WTC11 (cell line): ENCODE results near the gene LTBP2. TPM values are rescaled to one million over a fixed set of nuclear protein-coding genes. Genes with fewer than 3 reads are reported as not detected.
A peak's percentile ranks its signal among the peaks of the same experiment; 100 is the strongest.

Experiments
- ATAC-seq: fragments of 200-7000 bp; cut with Tn5 transposase; 2 replicates; pipeline ENCODE4 v1.10.0; 2021; ENCODE audit warnings: mild to moderate bottlenecking, moderate library complexity
- CTCF ChIA-PET: fragments of 300-600 bp; sonication (Branson Sonifier 250); formaldehyde crosslinking; loops from one replicate; lab custom pipeline; 2021; ENCODE audit warnings: antibody characterized with exemption; lab: Charles Lee
- POLR2A ChIA-PET: fragments of 350-600 bp; sonication (Branson Sonifier 250); formaldehyde crosslinking; loops from one replicate; lab custom pipeline; 2021; ENCODE audit warnings: antibody characterized with exemption; lab: Charles Lee
- DNase-seq: peaks from one replicate; pipeline ENCODE4 v3.0.0; 2021; ENCODE audit warnings: low spot score
- H3K27ac Mint-ChIP-seq: 2 replicates; pipeline ENCODE4 v1.8.0; 2021; ENCODE audit warnings: mixed read lengths
- H3K27me3 Mint-ChIP-seq: 2 replicates; pipeline ENCODE4 v1.8.0; 2021; ENCODE audit warnings: low read depth, mild to moderate bottlenecking, moderate library complexity, mixed read lengths
- H3K36me3 Mint-ChIP-seq: 2 replicates; pipeline ENCODE4 v1.8.0; 2021; ENCODE audit warnings: mixed read lengths
- H3K4me1 Mint-ChIP-seq: 2 replicates; pipeline ENCODE4 v1.8.0; 2022; ENCODE audit warnings: mixed read lengths
- H3K4me3 Mint-ChIP-seq: 2 replicates; pipeline ENCODE4 v1.8.0; 2021; ENCODE audit warnings: mild to moderate bottlenecking, moderate library complexity, mixed read lengths
- H3K9me3 Mint-ChIP-seq: 2 replicates; pipeline ENCODE4 v1.8.0; 2021; ENCODE audit warnings: mixed read lengths
- ELF4 ChIP-seq: sonication (generic); formaldehyde crosslinking; IDR thresholded peaks from 2 replicates; pipeline ENCODE4 v1.8.1; 2022; ENCODE audit warnings: low read depth, mild to moderate bottlenecking, moderate library complexity, missing genetic modification reagents
- EMX1 ChIP-seq: fragments of 250-450 bp; sonication (Bioruptor Pico); IDR thresholded peaks from 2 replicates; pipeline ENCODE4 v1.8.0; 2021; ENCODE audit warnings: mild to moderate bottlenecking
- ESRRA ChIP-seq: sonication (generic); formaldehyde crosslinking; IDR thresholded peaks from 2 replicates; pipeline ENCODE4 v1.8.1; 2022; ENCODE audit warnings: mild to moderate bottlenecking, missing genetic modification reagents, borderline replicate concordance
- FOXP1 ChIP-seq: sonication (generic); formaldehyde crosslinking; IDR thresholded peaks from 2 replicates; pipeline ENCODE4 v1.8.0; 2022; ENCODE audit warnings: missing genetic modification reagents, mild to moderate bottlenecking, moderate library complexity, borderline replicate concordance
- GABPB1 ChIP-seq: sonication (generic); formaldehyde crosslinking; IDR thresholded peaks from 2 replicates; pipeline ENCODE4 v1.8.1; 2023; ENCODE audit warnings: mild to moderate bottlenecking, missing genetic modification reagents
- GRHL2 ChIP-seq: fragments of 250-450 bp; sonication (Bioruptor Pico); IDR thresholded peaks from 2 replicates; pipeline ENCODE4 v1.8.0; 2022; ENCODE audit warnings: mild to moderate bottlenecking, moderate library complexity; ENCODE audit not compliant: insufficient replicate concordance, severe bottlenecking
- GTF2I ChIP-seq: fragments of 250-450 bp; sonication (Bioruptor Pico); conservative IDR thresholded peaks from 2 replicates; pipeline ENCODE4 v1.4.0; 2021; ENCODE audit warnings: mild to moderate bottlenecking
- HMGA2 ChIP-seq: fragments of 250-450 bp; sonication (Bioruptor Pico); IDR thresholded peaks from 2 replicates; pipeline ENCODE4 v1.4.0; 2021; ENCODE audit warnings: mild to moderate bottlenecking, moderate library complexity
- SP1 ChIP-seq: sonication (generic); formaldehyde crosslinking; conservative IDR thresholded peaks from 2 replicates; pipeline ENCODE4 v1.8.1; 2022; ENCODE audit warnings: missing genetic modification reagents
- TCF7 ChIP-seq: sonication (generic); formaldehyde crosslinking; IDR thresholded peaks from 2 replicates; pipeline ENCODE4 v1.8.0; 2022; ENCODE audit warnings: mild to moderate bottlenecking, low read depth, missing genetic modification reagents, moderate library complexity
- ZBTB21 ChIP-seq: sonication (generic); formaldehyde crosslinking; IDR thresholded peaks from 2 replicates; pipeline ENCODE4 v1.8.1; 2023; ENCODE audit warnings: mild to moderate bottlenecking, missing genetic modification reagents, borderline replicate concordance
- ZNF396 ChIP-seq: fragments of 250-450 bp; sonication (Bioruptor Pico); IDR thresholded peaks from 2 replicates; pipeline ENCODE4 v1.8.0; 2021; ENCODE audit warnings: mild to moderate bottlenecking, moderate library complexity, borderline replicate concordance
- ZNF423 ChIP-seq: fragments of 250-450 bp; sonication (Bioruptor Pico); IDR thresholded peaks from 2 replicates; pipeline ENCODE4 v2.1.2; 2022; ENCODE audit warnings: mild to moderate bottlenecking, moderate library complexity
- total RNA-seq: library from RNA; stranded (reverse); gene quantifications from 3 replicates; pipeline ENCODE4 v1.2.3, GENCODE V29; 2021
- TF ChIP-seq, protein P1 (sequence below): sonication (generic); formaldehyde crosslinking; IDR thresholded peaks from 2 replicates; pipeline ENCODE4 v1.8.0; 2023; ENCODE audit warnings: mild to moderate bottlenecking, missing genetic modification reagents
- TF ChIP-seq, protein P2 (sequence below): fragments of 200-600 bp; IDR thresholded peaks from 2 replicates; pipeline ENCODE4 v1.8.0; 2022; ENCODE audit warnings: antibody characterized with exemption
- TF ChIP-seq, protein P3 (sequence below): sonication (generic); formaldehyde crosslinking; IDR thresholded peaks from 2 replicates; pipeline ENCODE4 v1.8.1; 2023; ENCODE audit warnings: mild to moderate bottlenecking, missing genetic modification reagents, moderate library complexity
- TF ChIP-seq, protein P4 (sequence below): sonication (generic); formaldehyde crosslinking; IDR thresholded peaks from 2 replicates; pipeline ENCODE4 v1.8.1; 2023; ENCODE audit warnings: mild to moderate bottlenecking, missing genetic modification reagents
- TF ChIP-seq, protein P5 (sequence below): sonication (generic); formaldehyde crosslinking; IDR thresholded peaks from 2 replicates; pipeline ENCODE4 v1.8.0; 2022; ENCODE audit warnings: mild to moderate bottlenecking, missing genetic modification reagents

Gene LTBP2
- total RNA-seq, 1 experiment from 2014 or later, result 1.2 TPM

DNA sequence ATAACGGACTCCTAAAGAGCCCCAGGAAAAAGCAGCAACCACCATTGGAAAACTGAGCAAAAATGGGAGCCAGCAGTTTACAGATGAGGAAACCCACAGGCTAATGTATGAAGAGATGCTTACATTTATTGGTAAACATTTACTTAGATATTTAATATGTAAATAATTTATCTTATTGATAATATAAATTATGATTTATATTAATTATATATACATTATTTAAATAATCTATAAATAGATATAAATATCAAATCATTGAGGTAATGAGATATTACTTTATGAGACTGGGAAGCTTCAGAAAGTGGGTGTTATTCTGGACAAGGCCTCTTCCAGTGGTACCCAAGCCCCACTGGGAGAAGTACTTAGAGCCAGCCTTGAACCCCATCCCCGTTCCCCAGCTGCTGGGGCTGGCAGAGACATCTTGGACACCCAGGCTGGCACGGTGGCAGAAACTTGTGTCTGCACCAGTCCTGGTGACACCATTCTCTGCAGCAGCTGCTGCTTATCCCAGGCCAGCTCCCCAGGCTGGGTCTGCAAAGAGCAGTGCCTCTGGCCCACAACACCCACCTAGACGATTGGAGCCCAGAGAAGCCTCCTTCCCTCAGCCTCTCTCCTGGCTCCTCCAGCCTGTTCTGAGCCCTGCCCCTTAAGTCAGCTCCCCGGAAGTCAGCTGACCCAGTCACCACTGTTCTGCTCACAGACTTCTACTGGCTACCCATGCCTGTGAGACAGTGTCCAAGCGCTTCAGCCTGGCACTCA, 92.5 kb downstream of the LTBP2 start:
- Mint-ChIP-seq H3K4me1 (peaks cover 14% of the 10 kb centered on the region), H3K4me3 (no peak overlapping the region), H3K9me3 (no peaks in the 10 kb centered on the region), H3K36me3 (no peaks in the 10 kb centered on the region), H3K27ac (no peak overlapping the region), H3K27me3 (no peaks in the 10 kb centered on the region; the same call in 1 of the 2 replicates)
- no peak for TF ChIP-seq FOXP1 (CRISPR knock-in tag)
- peak; percentile 92 for TF ChIP-seq HMGA2 (CRISPR knock-in tag)
- POLR2A ChIA-PET, result no interaction called here
- DNase-seq (no peak), ATAC-seq (no peak)
- CTCF ChIA-PET, result interaction anchor here (1.0 to 1.8 kb wide), 9 partner anchors 11 to 93 kb away, joined by 3 to 15 read pairs (median 3); partner anchors contain the start of genes ISCA2, LTBP2 and NPC2

DNA sequence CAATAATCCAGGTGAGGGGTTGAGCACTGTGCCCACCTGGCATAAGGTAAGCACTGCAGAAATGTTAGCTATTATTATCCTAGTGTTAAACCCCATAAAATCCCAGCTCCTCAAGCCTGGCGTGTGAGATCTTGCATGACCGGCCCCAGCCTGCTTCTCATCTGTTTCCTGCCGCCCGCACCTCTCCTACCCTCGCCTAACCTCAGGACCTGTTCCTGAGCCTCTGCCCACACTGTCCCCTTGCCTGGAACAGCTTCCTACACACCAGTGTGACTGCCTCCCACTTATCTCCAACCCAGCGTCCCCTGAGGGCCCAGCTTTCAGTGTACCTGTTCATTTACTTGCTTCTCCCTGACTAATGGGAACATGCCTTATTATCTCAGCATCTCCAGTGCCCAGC, 93.8 kb downstream of the LTBP2 start:
- Mint-ChIP-seq H3K27me3 (no peaks in the 10 kb centered on the region; the same call in 1 of the 2 replicates), H3K36me3 (no peaks in the 10 kb centered on the region), H3K9me3 (no peaks in the 10 kb centered on the region), H3K4me3 (no peak overlapping the region), H3K27ac (no peak overlapping the region), H3K4me1 (peaks cover 20% of the 10 kb centered on the region)
- CTCF ChIA-PET, result interaction anchor here (0.9 to 1.1 kb wide), 4 partner anchors 10 to 94 kb away, joined by 3 to 4 read pairs (median 3); partner anchors contain the start of gene LTBP2
- TF ChIP-seq GTF2I (CRISPR knock-in tag) (no peak), ELF4 (CRISPR knock-in tag) (no peak), SP1 (CRISPR knock-in tag) (no peak), ESRRA (CRISPR knock-in tag) (no peak), GRHL2 (no peak), GABPB1 (no peak), ZBTB21 (CRISPR knock-in tag) (no peak), ZNF396 (CRISPR knock-in tag) (no peak)
- TF ChIP-seq, protein P1, sequence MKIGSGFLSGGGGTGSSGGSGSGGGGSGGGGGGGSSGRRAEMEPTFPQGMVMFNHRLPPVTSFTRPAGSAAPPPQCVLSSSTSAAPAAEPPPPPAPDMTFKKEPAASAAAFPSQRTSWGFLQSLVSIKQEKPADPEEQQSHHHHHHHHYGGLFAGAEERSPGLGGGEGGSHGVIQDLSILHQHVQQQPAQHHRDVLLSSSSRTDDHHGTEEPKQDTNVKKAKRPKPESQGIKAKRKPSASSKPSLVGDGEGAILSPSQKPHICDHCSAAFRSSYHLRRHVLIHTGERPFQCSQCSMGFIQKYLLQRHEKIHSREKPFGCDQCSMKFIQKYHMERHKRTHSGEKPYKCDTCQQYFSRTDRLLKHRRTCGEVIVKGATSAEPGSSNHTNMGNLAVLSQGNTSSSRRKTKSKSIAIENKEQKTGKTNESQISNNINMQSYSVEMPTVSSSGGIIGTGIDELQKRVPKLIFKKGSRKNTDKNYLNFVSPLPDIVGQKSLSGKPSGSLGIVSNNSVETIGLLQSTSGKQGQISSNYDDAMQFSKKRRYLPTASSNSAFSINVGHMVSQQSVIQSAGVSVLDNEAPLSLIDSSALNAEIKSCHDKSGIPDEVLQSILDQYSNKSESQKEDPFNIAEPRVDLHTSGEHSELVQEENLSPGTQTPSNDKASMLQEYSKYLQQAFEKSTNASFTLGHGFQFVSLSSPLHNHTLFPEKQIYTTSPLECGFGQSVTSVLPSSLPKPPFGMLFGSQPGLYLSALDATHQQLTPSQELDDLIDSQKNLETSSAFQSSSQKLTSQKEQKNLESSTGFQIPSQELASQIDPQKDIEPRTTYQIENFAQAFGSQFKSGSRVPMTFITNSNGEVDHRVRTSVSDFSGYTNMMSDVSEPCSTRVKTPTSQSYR (CRISPR knock-in tag), result no peak
- TF ChIP-seq, protein P2, sequence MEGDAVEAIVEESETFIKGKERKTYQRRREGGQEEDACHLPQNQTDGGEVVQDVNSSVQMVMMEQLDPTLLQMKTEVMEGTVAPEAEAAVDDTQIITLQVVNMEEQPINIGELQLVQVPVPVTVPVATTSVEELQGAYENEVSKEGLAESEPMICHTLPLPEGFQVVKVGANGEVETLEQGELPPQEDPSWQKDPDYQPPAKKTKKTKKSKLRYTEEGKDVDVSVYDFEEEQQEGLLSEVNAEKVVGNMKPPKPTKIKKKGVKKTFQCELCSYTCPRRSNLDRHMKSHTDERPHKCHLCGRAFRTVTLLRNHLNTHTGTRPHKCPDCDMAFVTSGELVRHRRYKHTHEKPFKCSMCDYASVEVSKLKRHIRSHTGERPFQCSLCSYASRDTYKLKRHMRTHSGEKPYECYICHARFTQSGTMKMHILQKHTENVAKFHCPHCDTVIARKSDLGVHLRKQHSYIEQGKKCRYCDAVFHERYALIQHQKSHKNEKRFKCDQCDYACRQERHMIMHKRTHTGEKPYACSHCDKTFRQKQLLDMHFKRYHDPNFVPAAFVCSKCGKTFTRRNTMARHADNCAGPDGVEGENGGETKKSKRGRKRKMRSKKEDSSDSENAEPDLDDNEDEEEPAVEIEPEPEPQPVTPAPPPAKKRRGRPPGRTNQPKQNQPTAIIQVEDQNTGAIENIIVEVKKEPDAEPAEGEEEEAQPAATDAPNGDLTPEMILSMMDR, result no peak
- TF ChIP-seq, all 79 proteins: peak for 0
- DNase-seq (no peak), ATAC-seq (no peak)
- POLR2A ChIA-PET, result no interaction called here

DNA sequence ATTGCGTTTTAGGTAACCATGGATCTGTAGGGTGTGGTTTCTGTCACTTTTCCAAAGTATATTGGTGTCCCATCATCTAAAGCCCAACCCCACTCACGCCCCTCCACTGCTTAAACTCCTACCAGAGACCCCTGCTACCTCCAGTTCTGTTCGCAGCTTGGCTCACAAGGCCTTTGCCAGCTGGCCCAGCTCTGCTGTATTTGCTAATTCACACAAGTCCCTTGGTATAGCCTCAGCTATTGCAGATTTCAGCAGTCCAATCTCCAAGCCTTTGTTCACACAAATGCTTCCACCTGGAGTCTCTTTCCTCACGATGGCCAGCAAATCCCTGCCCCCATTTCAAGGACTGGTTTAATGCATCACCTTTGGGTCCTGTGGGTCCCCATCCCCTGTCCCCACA, 94.3 kb downstream of the LTBP2 start:
- TF ChIP-seq ELF4 (CRISPR knock-in tag) (no peak), ZNF423 (CRISPR knock-in tag) (no peak), GTF2I (CRISPR knock-in tag) (no peak), EMX1 (CRISPR knock-in tag) (no peak), TCF7 (CRISPR knock-in tag) (no peak)
- TF ChIP-seq, protein P3, sequence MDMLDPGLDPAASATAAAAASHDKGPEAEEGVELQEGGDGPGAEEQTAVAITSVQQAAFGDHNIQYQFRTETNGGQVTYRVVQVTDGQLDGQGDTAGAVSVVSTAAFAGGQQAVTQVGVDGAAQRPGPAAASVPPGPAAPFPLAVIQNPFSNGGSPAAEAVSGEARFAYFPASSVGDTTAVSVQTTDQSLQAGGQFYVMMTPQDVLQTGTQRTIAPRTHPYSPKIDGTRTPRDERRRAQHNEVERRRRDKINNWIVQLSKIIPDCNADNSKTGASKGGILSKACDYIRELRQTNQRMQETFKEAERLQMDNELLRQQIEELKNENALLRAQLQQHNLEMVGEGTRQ, result no peak
- TF ChIP-seq, protein P4, sequence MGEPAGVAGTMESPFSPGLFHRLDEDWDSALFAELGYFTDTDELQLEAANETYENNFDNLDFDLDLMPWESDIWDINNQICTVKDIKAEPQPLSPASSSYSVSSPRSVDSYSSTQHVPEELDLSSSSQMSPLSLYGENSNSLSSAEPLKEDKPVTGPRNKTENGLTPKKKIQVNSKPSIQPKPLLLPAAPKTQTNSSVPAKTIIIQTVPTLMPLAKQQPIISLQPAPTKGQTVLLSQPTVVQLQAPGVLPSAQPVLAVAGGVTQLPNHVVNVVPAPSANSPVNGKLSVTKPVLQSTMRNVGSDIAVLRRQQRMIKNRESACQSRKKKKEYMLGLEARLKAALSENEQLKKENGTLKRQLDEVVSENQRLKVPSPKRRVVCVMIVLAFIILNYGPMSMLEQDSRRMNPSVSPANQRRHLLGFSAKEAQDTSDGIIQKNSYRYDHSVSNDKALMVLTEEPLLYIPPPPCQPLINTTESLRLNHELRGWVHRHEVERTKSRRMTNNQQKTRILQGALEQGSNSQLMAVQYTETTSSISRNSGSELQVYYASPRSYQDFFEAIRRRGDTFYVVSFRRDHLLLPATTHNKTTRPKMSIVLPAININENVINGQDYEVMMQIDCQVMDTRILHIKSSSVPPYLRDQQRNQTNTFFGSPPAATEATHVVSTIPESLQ (CRISPR knock-in tag), result no peak
- TF ChIP-seq, protein P5, sequence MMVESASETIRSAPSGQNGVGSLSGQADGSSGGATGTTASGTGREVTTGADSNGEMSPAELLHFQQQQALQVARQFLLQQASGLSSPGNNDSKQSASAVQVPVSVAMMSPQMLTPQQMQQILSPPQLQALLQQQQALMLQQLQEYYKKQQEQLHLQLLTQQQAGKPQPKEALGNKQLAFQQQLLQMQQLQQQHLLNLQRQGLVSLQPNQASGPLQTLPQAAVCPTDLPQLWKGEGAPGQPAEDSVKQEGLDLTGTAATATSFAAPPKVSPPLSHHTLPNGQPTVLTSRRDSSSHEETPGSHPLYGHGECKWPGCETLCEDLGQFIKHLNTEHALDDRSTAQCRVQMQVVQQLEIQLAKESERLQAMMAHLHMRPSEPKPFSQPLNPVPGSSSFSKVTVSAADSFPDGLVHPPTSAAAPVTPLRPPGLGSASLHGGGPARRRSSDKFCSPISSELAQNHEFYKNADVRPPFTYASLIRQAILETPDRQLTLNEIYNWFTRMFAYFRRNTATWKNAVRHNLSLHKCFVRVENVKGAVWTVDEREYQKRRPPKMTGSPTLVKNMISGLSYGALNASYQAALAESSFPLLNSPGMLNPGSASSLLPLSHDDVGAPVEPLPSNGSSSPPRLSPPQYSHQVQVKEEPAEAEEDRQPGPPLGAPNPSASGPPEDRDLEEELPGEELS (CRISPR knock-in tag), result no peak
- ATAC-seq (no peak), DNase-seq (no peak)
- H3K27ac Mint-ChIP-seq, result no peak overlapping the region
- H3K36me3 Mint-ChIP-seq, result no peaks in the 10 kb centered on the region
- H3K9me3 Mint-ChIP-seq, result peaks cover 2% of the 10 kb centered on the region; the same call in 1 of the 2 replicates
- H3K4me3 Mint-ChIP-seq, result no peak overlapping the region
- POLR2A ChIA-PET, result no interaction called here
- no peaks in the 10 kb centered on the region; the same call in 1 of the 2 replicates for H3K27me3 Mint-ChIP-seq
- peaks cover 20% of the 10 kb centered on the region for H3K4me1 Mint-ChIP-seq
- CTCF ChIA-PET, result interaction anchor here (0.9 kb wide), 1 partner anchor 9 kb away, joined by 4 read pairs; no protein-coding TSS in a partner anchor
